Measurements from ENCODE around the gene NAV2. TPM values are rescaled to one million over a fixed set of nuclear protein-coding genes. Genes with fewer than 3 reads are reported as not detected.

The NAV2 gene
- polyA plus RNA-seq, 1 donor from 2014 or later = 3.0 TPM

GRCh38 chr11:19922689-19923035 lies 210.0 kb downstream of the NAV2 start:
- H3K27ac ChIP-seq (ENCODE audit: low read length) = no peak overlapping the region
- H3K79me2 ChIP-seq (replicated peaks; ENCODE audit: insufficient read depth, low read length) = no peaks in the 10 kb centered on the region

GRCh38 chr11:19923626-19924025 lies 211.0 kb downstream of the NAV2 start:
- peaks cover 3% of the 10 kb centered on the region for H3F3A ChIP-seq (ENCODE audit: insufficient read depth, low read length, poor library complexity, severe bottlenecking)
- H3K9me2 ChIP-seq (ENCODE audit: insufficient read depth, low read length) = no peaks in the 10 kb centered on the region
- no peak overlapping the region for H2AFZ ChIP-seq (ENCODE audit: low read depth, low read length)
- H3K9me3 ChIP-seq (ENCODE audit: low read length) = no peaks in the 10 kb centered on the region
- no peak overlapping the region for H3K4me2 ChIP-seq (ENCODE audit: low read length)
- H3K27ac ChIP-seq (ENCODE audit: low read length) = no peak overlapping the region
- H3K79me2 ChIP-seq (replicated peaks; ENCODE audit: insufficient read depth, low read length) = no peaks in the 10 kb centered on the region
- H3K9ac ChIP-seq (ENCODE audit: low read length) = no peak overlapping the region
- H3K27me3 ChIP-seq (ENCODE audit: insufficient read depth, low read depth, low read length) = peaks cover 5% of the 10 kb centered on the region
- H3K36me3 ChIP-seq (ENCODE audit: insufficient read depth, low read length) = no peaks in the 10 kb centered on the region
- H4K20me1 ChIP-seq (ENCODE audit: insufficient read depth) = no peaks in the 10 kb centered on the region
- H3K4me3 ChIP-seq (ENCODE audit: low read length) = no peak overlapping the region
- TF ChIP-seq EP300 (conservative IDR thresholded peaks at IDR 0.05; ENCODE audit: poor library complexity, severe bottlenecking) (no peak), MXI1 (conservative IDR thresholded peaks at IDR 0.05; ENCODE audit: poor library complexity, severe bottlenecking) (no peak), SMC3 (conservative IDR thresholded peaks at IDR 0.05; ENCODE audit: poor library complexity) (no peak), CTCF (IDR thresholded peaks at IDR 0.05; ENCODE audit: poor library complexity, severe bottlenecking) (no peak), TAF1 (IDR thresholded peaks at IDR 0.05; ENCODE audit: low read depth) (no peak), RAD21 (conservative IDR thresholded peaks at IDR 0.05) (no peak), EZH2 (IDR thresholded peaks at IDR 0.05; ENCODE audit: borderline replicate concordance, insufficient read depth, low read length, poor library complexity, severe bottlenecking) (no peak)

More at GRCh38 chr11:19922689-19923035, 210.0 kb downstream of the NAV2 start:
- no peaks in the 10 kb centered on the region for H3K9me3 ChIP-seq (ENCODE audit: low read length)
- no peak overlapping the region for H3K4me3 ChIP-seq (ENCODE audit: low read length)
- H2AFZ ChIP-seq (ENCODE audit: low read depth, low read length) = no peak overlapping the region
- no peak overlapping the region for H3K9ac ChIP-seq (ENCODE audit: low read length)
- no peaks in the 10 kb centered on the region for H3K36me3 ChIP-seq (ENCODE audit: insufficient read depth, low read length)
- H3K9me2 ChIP-seq (ENCODE audit: insufficient read depth, low read length) = no peaks in the 10 kb centered on the region
- H3K4me2 ChIP-seq (ENCODE audit: low read length) = no peak overlapping the region
- H4K20me1 ChIP-seq (ENCODE audit: insufficient read depth) = no peaks in the 10 kb centered on the region
- peaks cover 3% of the 10 kb centered on the region for H3F3A ChIP-seq (ENCODE audit: insufficient read depth, low read length, poor library complexity, severe bottlenecking)
- peaks cover 5% of the 10 kb centered on the region for H3K27me3 ChIP-seq (ENCODE audit: insufficient read depth, low read depth, low read length)
- TF ChIP-seq REST (IDR thresholded peaks at IDR 0.05; ENCODE audit: borderline replicate concordance) (no peak), EP300 (conservative IDR thresholded peaks at IDR 0.05; ENCODE audit: poor library complexity, severe bottlenecking) (no peak), EZH2 (IDR thresholded peaks at IDR 0.05; ENCODE audit: borderline replicate concordance, insufficient read depth, low read length, poor library complexity, severe bottlenecking) (no peak), POLR2AphosphoS5 (IDR thresholded peaks at IDR 0.05) (no peak), TAF1 (IDR thresholded peaks at IDR 0.05; ENCODE audit: low read depth) (no peak), MXI1 (conservative IDR thresholded peaks at IDR 0.05; ENCODE audit: poor library complexity, severe bottlenecking) (no peak), RAD21 (conservative IDR thresholded peaks at IDR 0.05) (no peak), SMC3 (conservative IDR thresholded peaks at IDR 0.05; ENCODE audit: poor library complexity) (no peak), CTCF (IDR thresholded peaks at IDR 0.05; ENCODE audit: poor library complexity, severe bottlenecking) (no peak)

Data from neural cell (in vitro differentiated cells).